GM18526 (cell line): ENCODE results near the gene GJA3.

ENCODE experiments used
- POLR2A ChIP-seq: IDR thresholded peaks from 3 replicates; pipeline ENCODE4 v1.6.1; 2011; ENCODE audit not compliant: insufficient read length; ENCODE audit errors: extremely low read depth

GJA3 gene

GRCh38 chr13:20160306-20161274 lies at the start of gene GJA3:
Gene GJA3 (minus strand): TSS chr13:20161052. CDS start chr13:20143288, 17,764 bp downstream.
- no peak for TF ChIP-seq POLR2A

- no peak for TF ChIP-seq POLR2A
Observed at GRCh38 chr13:20209948-20210347, 49.1 kb upstream of the GJA3 start.

- no peak for TF ChIP-seq POLR2A
Observed at GRCh38 chr13:20206698-20207235, 45.9 kb upstream of the GJA3 start.

- TF ChIP-seq POLR2A = no peak
Observed at GRCh38 chr13:20206065-20206697, 45.3 kb upstream of the GJA3 start.

- TF ChIP-seq POLR2A = no peak
Observed at GRCh38 chr13:20198781-20199180, 37.9 kb upstream of the GJA3 start.

- TF ChIP-seq POLR2A = no peak
Observed at GRCh38 chr13:20197361-20197834, 36.5 kb upstream of the GJA3 start.

GRCh38 chr13:20195801-20196200 lies 34.9 kb upstream of the GJA3 start:
- no peak for TF ChIP-seq POLR2A

- TF ChIP-seq POLR2A = no peak
Observed at GRCh38 chr13:20193907-20194631, 33.2 kb upstream of the GJA3 start.

GRCh38 chr13:20193162-20193906 lies 32.5 kb upstream of the GJA3 start:
- TF ChIP-seq POLR2A = no peak

GRCh38 chr13:20192836-20193161 lies 31.9 kb upstream of the GJA3 start, which contains the start of gene GJB2:
Gene GJB2 (minus strand): TSS chr13:20192938. CDS start chr13:20189581, 3,357 bp downstream.
- no peak for TF ChIP-seq POLR2A

GRCh38 chr13:20192158-20192835 lies 31.4 kb upstream of the GJA3 start:
- TF ChIP-seq POLR2A = no peak

- no peak for TF ChIP-seq POLR2A
Observed at GRCh38 chr13:20191311-20192157, 30.7 kb upstream of the GJA3 start.
